ENCODE measurements around the gene PKP4. TPM values are rescaled to one million over a fixed set of nuclear protein-coding genes. Genes with fewer than 3 reads are reported as not detected.

The PKP4 gene
- total and polyA plus RNA-seq, 2 experiments from 2014 or later, result 7.6 to 32.2 TPM

DNA sequence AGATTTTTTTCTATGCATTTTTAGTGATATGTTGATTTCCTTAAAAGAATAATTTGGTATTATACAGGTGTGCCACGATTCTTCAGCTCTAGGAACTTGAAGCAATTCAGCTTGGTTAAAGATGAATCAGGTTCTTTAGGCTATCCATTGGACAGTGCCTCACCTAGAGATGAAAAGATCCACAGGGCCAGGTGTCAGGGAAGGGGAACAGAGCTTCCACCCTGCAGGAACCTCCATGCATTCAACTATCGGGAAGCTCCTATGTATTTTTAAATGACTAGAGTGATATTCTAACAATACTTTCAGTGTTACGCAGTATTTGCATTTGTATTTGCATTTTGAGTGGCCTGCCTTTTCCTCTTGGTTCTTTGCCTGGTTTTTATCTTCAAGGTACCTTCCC is 40.2 kb downstream of the PKP4 start:
- H3K36me3 ChIP-seq (ENCODE audit: low read depth), result no peaks in the 10 kb centered on the region
- peaks cover 76% of the 10 kb centered on the region for H3K79me2 ChIP-seq (ENCODE audit: insufficient read depth)
- peaks cover 58% of the 10 kb centered on the region for H3K4me1 ChIP-seq (ENCODE audit: insufficient read depth)
- H3K27me3 ChIP-seq (replicated peaks; ENCODE audit: insufficient read depth), result no peaks in the 10 kb centered on the region
- H3K4me2 ChIP-seq (ENCODE audit: unreplicated experiment), result no peak overlapping the region
- DNase-seq, result no peak
- peaks cover 33% of the 10 kb centered on the region for H3F3A ChIP-seq (ENCODE audit: insufficient read depth)
- no peaks in the 10 kb centered on the region for H4K20me1 ChIP-seq (ENCODE audit: insufficient read depth)
- no peak overlapping the region for H3K27ac ChIP-seq
- H3K9me3 ChIP-seq (ENCODE audit: low read depth), result no peaks in the 10 kb centered on the region
- TF ChIP-seq EZH2 (IDR thresholded peaks at IDR 0.05; ENCODE audit: insufficient read depth, poor library complexity, severe bottlenecking), result no peak
- TF ChIP-seq EZH2phosphoT487 (IDR thresholded peaks at IDR 0.05; ENCODE audit: insufficient read depth, low read depth), result no peak
- no peak overlapping the region for H3K4me3 ChIP-seq
- WGBS, 2 experiments (ENCODE audit: low coverage in 1 of 2, low lambda C conversion rate in 2 of 2, missing lambda C conversion rate in 2 of 2), result 94 to 100% methylated on average over 3 of the region's 3 CpGs
- H2AFZ ChIP-seq, result no peak overlapping the region
- no peaks in the 10 kb centered on the region for H3K9me2 ChIP-seq (ENCODE audit: insufficient read depth)
- in situ Hi-C loops (cut with MboI), result no loop called here
- no peak overlapping the region for H3K9ac ChIP-seq

DNA sequence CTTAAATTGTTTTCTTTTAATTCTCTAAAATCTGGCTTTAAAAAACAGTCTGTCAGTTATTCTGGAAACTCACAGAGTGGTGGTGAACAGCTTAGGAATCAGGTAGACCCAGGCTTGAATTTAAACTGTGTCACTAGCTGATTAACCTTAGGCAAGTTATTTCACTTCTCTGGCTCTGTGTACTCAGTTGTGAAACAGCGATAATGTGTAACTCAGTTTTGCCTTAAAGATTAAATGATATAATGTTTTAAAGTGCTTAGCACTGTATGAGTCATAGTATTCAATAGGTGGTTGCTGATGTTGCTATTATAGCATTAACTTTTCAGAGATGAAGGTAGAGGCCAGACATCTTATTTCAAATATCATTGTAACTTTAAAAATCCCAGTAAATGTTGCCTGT is 40.7 kb downstream of the PKP4 start:
- TF ChIP-seq EZH2 (IDR thresholded peaks at IDR 0.05; ENCODE audit: insufficient read depth, poor library complexity, severe bottlenecking) (no peak), EZH2phosphoT487 (IDR thresholded peaks at IDR 0.05; ENCODE audit: insufficient read depth, low read depth) (no peak)
- H3K4me1 ChIP-seq (ENCODE audit: insufficient read depth), result peaks cover 63% of the 10 kb centered on the region

DNA sequence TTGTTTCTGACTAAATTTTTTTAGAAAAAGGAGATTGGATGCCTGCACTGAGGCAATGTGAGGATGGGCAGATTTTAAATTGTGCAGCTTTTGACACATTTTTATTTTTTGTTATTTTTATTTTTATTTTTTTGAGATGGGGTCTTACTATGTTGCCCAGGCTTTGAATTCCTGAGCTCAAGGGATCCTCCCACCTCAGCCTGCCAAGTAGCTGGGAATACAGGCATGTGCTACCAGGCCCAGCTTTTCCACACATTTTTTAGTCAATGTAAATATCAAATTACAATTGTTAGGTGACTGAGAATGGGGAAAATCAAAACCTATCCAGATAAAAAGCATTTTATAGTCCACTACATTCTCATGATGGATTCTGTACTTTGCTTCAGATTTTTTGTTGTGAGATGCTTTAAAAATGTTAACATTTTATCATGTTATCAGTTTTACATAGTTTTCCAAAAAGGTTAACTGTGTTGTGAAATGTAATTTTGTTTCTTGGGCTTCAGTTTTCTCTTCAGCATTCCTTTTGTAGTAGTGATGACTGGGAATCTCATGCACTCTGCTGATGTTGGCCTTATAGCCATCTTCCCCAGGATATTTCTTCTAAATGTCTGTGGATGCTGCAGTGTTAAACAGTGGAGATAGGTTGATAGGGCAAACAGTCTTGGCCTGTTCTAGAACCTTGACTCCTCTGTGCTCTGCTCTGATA is 41.4 kb downstream of the PKP4 start:
- peak; percentile 47 for DNase-seq
- peak overlapping the region; percentile 20 for H3K27ac ChIP-seq
- no peak overlapping the region for H2AFZ ChIP-seq
- H4K20me1 ChIP-seq (ENCODE audit: insufficient read depth), result no peaks in the 10 kb centered on the region
- no peak overlapping the region for H3K4me2 ChIP-seq (ENCODE audit: unreplicated experiment)
- TF ChIP-seq EZH2 (IDR thresholded peaks at IDR 0.05; ENCODE audit: insufficient read depth, poor library complexity, severe bottlenecking) (no peak), EZH2phosphoT487 (IDR thresholded peaks at IDR 0.05; ENCODE audit: insufficient read depth, low read depth) (no peak)
- H3F3A ChIP-seq (ENCODE audit: insufficient read depth), result peaks cover 46% of the 10 kb centered on the region
- H3K4me3 ChIP-seq, result no peak overlapping the region
- H3K36me3 ChIP-seq (ENCODE audit: low read depth), result no peaks in the 10 kb centered on the region
- no peaks in the 10 kb centered on the region for H3K27me3 ChIP-seq (replicated peaks; ENCODE audit: insufficient read depth)
- peaks cover 70% of the 10 kb centered on the region for H3K4me1 ChIP-seq (ENCODE audit: insufficient read depth)
- no peak overlapping the region for H3K9ac ChIP-seq
- no peaks in the 10 kb centered on the region for H3K9me3 ChIP-seq (ENCODE audit: low read depth)
- in situ Hi-C loops (cut with MboI), result no loop called here
- peaks cover 68% of the 10 kb centered on the region for H3K79me2 ChIP-seq (ENCODE audit: insufficient read depth)
- H3K9me2 ChIP-seq (ENCODE audit: insufficient read depth), result no peaks in the 10 kb centered on the region

More for the DNA sequence above, 40.7 kb downstream of the PKP4 start:
- WGBS, 2 experiments (ENCODE audit: low coverage in 1 of 2, low lambda C conversion rate in 2 of 2, missing lambda C conversion rate in 2 of 2), result 92 to 98% methylated on average over 1 of the region's 1 CpG
- in situ Hi-C loops (cut with MboI), result no loop called here
- Histone ChIP-seq H3K9me2 (ENCODE audit: insufficient read depth) (no peaks in the 10 kb centered on the region), H3K9me3 (ENCODE audit: low read depth) (no peaks in the 10 kb centered on the region), H3K79me2 (ENCODE audit: insufficient read depth) (peaks cover 73% of the 10 kb centered on the region), H2AFZ (no peak overlapping the region), H3K4me2 (ENCODE audit: unreplicated experiment) (no peak overlapping the region), H4K20me1 (ENCODE audit: insufficient read depth) (no peaks in the 10 kb centered on the region), H3K27me3 (replicated peaks; ENCODE audit: insufficient read depth) (no peaks in the 10 kb centered on the region), H3K27ac (0 out of 2 replicates have a peak overlapping the region, but pooled peaks have one; percentile 20), H3K4me3 (no peak overlapping the region), H3F3A (ENCODE audit: insufficient read depth) (peaks cover 38% of the 10 kb centered on the region), H3K36me3 (ENCODE audit: low read depth) (no peaks in the 10 kb centered on the region), H3K9ac (no peak overlapping the region)
- peak; percentile 39 for DNase-seq

DNA sequence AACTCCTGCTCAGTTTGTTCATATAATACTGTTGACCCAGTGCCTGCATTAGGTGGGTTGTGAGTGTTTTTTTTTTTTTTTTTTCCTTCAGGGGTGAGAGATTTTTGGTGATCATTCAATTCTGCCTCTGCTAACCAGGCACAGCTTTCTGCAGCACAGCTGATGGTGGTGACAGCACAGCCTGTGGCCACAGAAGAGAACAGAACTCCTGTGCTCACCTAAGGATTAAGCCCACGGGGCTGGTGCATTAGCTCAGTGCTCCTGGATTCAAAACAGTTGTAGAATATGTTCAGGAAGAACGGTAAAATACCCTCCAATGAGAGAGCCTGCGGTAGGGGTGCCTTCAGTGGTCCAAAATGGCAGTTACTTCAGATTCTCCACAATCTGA is 42.0 kb downstream of the PKP4 start:
- Histone ChIP-seq H3K4me2 (ENCODE audit: unreplicated experiment) (no peak overlapping the region), H3K4me3 (no peak overlapping the region), H3K9me3 (ENCODE audit: low read depth) (no peaks in the 10 kb centered on the region), H4K20me1 (ENCODE audit: insufficient read depth) (no peaks in the 10 kb centered on the region), H3F3A (ENCODE audit: insufficient read depth) (peaks cover 51% of the 10 kb centered on the region), H3K9ac (no peak overlapping the region), H3K79me2 (ENCODE audit: insufficient read depth) (peaks cover 66% of the 10 kb centered on the region), H3K36me3 (ENCODE audit: low read depth) (no peaks in the 10 kb centered on the region), H3K4me1 (ENCODE audit: insufficient read depth) (peaks cover 76% of the 10 kb centered on the region), H3K9me2 (ENCODE audit: insufficient read depth) (no peaks in the 10 kb centered on the region), H3K27ac (peak overlapping the region; percentile 20), H2AFZ (no peak overlapping the region), H3K27me3 (replicated peaks; ENCODE audit: insufficient read depth) (no peaks in the 10 kb centered on the region)
- TF ChIP-seq EZH2 (IDR thresholded peaks at IDR 0.05; ENCODE audit: insufficient read depth, poor library complexity, severe bottlenecking), result no peak
- TF ChIP-seq EZH2phosphoT487 (IDR thresholded peaks at IDR 0.05; ENCODE audit: insufficient read depth, low read depth), result no peak
- WGBS, 2 experiments (ENCODE audit: low coverage in 1 of 2, low lambda C conversion rate in 2 of 2, missing lambda C conversion rate in 2 of 2), result 98 to 100% methylated on average over 3 of the region's 3 CpGs
- in situ Hi-C loops (cut with MboI), result no loop called here
- DNase-seq, result no peak

All from GM23248 (cell line).